Measurements from ENCODE around the gene PRM3.

The PRM3 gene

GRCh38 chr16:11272921-11273720 lies at the start of gene PRM3:
Gene PRM3, minus strand, starts transcription at chr16:11273629. Its CDS starts 34 bp downstream, at chr16:11273595.
- DNase-seq (ENCODE audit: low spot score): no peak

- DNase-seq (ENCODE audit: low spot score): no peak
Observed at GRCh38 chr16:11322823-11323222, 49.4 kb upstream of the PRM3 start.

- DNase-seq (ENCODE audit: low spot score): no peak
Observed at GRCh38 chr16:11321662-11322061, 48.2 kb upstream of the PRM3 start.

GRCh38 chr16:11320170-11320569 lies 46.7 kb upstream of the PRM3 start:
- no peak for DNase-seq (ENCODE audit: low spot score)

- no peak for DNase-seq (ENCODE audit: low spot score)
Observed at GRCh38 chr16:11319529-11320146, 46.2 kb upstream of the PRM3 start.

GRCh38 chr16:11318817-11319216 lies 45.4 kb upstream of the PRM3 start:
- DNase-seq (ENCODE audit: low spot score): no peak

GRCh38 chr16:11316331-11317015 lies 43.0 kb upstream of the PRM3 start:
- DNase-seq (ENCODE audit: low spot score): no peak

GRCh38 chr16:11315510-11315909 lies 42.1 kb upstream of the PRM3 start:
- DNase-seq (ENCODE audit: low spot score): no peak

- DNase-seq (ENCODE audit: low spot score): no peak
Observed at GRCh38 chr16:11314309-11314894, 41.0 kb upstream of the PRM3 start.

GRCh38 chr16:11313493-11314308 lies 40.3 kb upstream of the PRM3 start:
- no peak for DNase-seq (ENCODE audit: low spot score)

- peak; percentile 45 for DNase-seq (ENCODE audit: low spot score)
Observed at GRCh38 chr16:11312718-11313492, 39.5 kb upstream of the PRM3 start.

- no peak for DNase-seq (ENCODE audit: low spot score)
Observed at GRCh38 chr16:11310997-11311561, 37.6 kb upstream of the PRM3 start.

- no peak for DNase-seq (ENCODE audit: low spot score)
Observed at GRCh38 chr16:11310634-11310977, 37.2 kb upstream of the PRM3 start.

- no peak for DNase-seq (ENCODE audit: low spot score)
Observed at GRCh38 chr16:11309895-11310633, 36.6 kb upstream of the PRM3 start.

- DNase-seq (ENCODE audit: low spot score): no peak
Observed at GRCh38 chr16:11308493-11309283, 35.3 kb upstream of the PRM3 start.

GRCh38 chr16:11307639-11308492 lies 34.4 kb upstream of the PRM3 start:
- DNase-seq (ENCODE audit: low spot score): no peak

GRCh38 chr16:11306997-11307638 lies 33.7 kb upstream of the PRM3 start:
- DNase-seq (ENCODE audit: low spot score): no peak

- DNase-seq (ENCODE audit: low spot score): no peak
Observed at GRCh38 chr16:11306381-11306780, 33.0 kb upstream of the PRM3 start.

Measured in hepatic stellate cell (primary cell).